GM12864 (cell line): Measurements from ENCODE around the gene JAM2.
"Not testable (repeated sequence)": the region's sequence is repeated elsewhere in the genome, so short reads cannot be mapped to it uniquely, and the experiment has no call there.

Experiments used
- DNase-seq: peaks from one replicate; pipeline ENCODE4 v3.0.0-alpha.2; 2011; ENCODE audit warnings: low read depth
- H3K4me3 ChIP-seq: 2 replicates; pipeline ENCODE4 v1.5.1; 2011; ENCODE audit warnings: mild to moderate bottlenecking, low read depth, low read length, control low read depth
- TF ChIP-seq, protein P1 (sequence below): IDR thresholded peaks from 2 replicates; pipeline ENCODE4 v1.5.1; 2011; ENCODE audit warnings: low read depth, mild to moderate bottlenecking, moderate library complexity, low read length, control low read depth, inconsistent platforms; ENCODE audit errors: missing control alignments

JAM2 gene

DNA sequence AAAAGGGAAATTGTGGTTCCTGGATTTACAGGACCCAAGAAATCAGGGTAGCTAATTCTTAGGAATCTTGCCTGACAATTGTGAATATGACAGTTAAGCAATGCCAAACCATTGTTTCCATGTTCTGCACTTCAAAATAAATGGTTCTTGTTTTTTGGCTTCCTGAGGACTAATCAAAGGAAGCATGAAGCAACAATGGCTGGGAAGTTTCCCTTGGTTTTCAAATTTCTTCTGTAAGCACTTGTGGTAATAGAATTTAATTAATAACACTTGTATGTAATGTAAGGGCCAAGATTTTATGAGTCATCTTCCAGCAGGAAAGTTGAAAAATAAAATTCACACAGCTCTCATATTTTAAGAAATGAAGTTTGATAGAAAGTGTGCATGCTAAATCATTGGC lies 31.7 kb downstream of the JAM2 start:
- DNase-seq = no peak
- H3K4me3 ChIP-seq = no peak overlapping the region
- TF ChIP-seq, protein P1, sequence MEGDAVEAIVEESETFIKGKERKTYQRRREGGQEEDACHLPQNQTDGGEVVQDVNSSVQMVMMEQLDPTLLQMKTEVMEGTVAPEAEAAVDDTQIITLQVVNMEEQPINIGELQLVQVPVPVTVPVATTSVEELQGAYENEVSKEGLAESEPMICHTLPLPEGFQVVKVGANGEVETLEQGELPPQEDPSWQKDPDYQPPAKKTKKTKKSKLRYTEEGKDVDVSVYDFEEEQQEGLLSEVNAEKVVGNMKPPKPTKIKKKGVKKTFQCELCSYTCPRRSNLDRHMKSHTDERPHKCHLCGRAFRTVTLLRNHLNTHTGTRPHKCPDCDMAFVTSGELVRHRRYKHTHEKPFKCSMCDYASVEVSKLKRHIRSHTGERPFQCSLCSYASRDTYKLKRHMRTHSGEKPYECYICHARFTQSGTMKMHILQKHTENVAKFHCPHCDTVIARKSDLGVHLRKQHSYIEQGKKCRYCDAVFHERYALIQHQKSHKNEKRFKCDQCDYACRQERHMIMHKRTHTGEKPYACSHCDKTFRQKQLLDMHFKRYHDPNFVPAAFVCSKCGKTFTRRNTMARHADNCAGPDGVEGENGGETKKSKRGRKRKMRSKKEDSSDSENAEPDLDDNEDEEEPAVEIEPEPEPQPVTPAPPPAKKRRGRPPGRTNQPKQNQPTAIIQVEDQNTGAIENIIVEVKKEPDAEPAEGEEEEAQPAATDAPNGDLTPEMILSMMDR = no peak

DNA sequence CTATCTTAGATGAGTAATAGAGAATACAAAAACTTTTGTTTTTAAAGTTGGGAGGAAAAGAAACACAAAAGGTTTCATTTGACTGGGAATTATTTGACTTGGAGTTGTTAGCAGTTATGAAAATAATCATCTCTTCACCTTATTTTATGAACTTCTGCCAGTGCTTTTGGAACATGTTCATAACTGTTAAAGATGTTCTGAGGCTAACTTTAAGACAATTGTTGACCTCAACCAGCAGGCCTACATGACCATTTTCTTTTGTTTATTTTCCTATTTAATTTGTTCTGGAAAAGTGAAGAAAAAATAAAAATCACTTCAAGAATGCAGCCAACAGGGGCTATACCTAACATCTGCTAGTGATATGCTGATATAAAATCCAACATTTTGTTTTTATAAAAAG lies 37.4 kb downstream of the JAM2 start:
- TF ChIP-seq, protein P1 = no peak
- DNase-seq = no peak
- H3K4me3 ChIP-seq = no peak overlapping the region

DNA sequence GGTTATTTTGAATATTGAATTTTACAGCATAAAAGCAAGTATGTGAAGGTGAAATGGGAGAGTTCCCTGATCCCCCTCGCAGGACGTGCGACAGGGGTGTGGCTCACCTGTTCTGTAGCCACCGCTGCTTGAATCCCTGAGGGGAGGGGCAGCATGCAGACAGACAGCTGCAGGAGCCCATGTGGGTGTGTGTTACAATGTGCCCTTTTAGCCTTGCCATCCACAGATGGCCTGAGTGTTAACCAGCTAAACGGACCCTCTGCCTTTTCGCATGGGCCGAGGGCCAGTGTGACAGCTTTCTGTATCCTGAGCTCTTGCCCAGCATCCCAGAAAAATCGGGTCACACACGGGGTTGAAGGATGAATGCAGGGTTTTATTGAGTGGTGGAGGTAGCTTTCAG lies 43.3 kb downstream of the JAM2 start:
- TF ChIP-seq, protein P1 = no peak
- no peak overlapping the region for H3K4me3 ChIP-seq

DNA sequence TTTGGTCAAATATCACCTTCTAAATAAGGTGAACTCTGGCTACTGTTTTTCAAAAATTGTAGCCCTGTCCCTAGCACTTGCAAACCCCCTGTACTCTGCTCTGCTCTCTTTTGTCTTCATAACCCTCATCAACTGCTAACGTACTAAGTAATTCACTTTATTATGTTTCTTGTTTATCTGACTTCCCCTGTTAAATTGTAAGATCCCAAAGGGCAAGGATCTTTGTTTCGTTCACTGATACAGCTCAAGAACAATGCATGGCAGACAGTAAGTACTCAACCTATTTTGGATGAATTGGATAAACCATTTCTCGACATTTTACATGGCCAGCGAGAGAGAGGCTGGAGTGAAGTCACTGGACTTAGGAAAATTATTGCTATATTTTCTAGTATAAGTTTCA lies 48.7 kb downstream of the JAM2 start:
- no peak overlapping the region for H3K4me3 ChIP-seq
- DNase-seq = no peak
- TF ChIP-seq, protein P1 = no peak

More for the DNA sequence above, 43.3 kb downstream of the JAM2 start:
- DNase-seq = no peak

DNA sequence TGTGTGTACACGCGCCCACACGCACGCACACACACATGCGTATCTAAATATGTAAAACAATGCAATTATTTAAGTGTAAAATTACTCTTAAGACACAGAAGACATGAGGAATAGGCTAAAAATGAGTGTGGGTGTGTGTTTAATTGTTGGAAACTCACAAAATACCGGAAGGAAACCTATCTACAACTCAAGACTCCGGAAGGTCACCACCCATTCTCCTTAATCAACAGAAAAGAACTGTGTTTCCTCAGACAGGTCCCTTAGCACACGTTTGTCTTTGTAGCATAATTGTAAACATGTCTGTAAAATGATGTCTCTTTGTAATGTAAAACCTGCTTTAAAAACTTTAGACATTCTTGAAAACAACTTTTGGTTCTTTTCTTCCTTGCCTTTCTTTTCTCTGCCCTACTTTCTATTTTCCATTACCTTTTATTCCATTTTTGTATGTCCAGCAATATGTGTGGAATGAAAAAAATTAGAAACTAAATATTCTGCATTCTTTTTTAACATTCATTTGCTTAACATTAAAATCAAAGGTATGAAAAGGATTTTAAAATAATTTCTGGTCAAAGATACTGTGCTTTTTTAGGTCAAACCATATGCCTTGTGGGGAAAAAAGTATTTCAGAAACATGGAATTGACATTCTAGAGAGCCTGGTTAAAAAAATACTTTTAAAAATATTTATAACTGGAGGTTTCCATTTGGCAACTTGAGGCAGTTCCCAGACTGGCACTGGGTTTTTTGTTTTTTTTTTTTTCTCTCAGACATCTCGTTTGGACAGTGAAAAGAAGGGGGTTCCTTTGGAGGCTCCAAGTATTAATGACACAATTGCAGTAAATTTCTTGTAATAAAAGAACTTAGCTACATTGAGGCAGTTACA lies 49.5 kb downstream of the JAM2 start:
- DNase-seq = no peak
- no peak overlapping the region for H3K4me3 ChIP-seq
- TF ChIP-seq, protein P1 = no peak

DNA sequence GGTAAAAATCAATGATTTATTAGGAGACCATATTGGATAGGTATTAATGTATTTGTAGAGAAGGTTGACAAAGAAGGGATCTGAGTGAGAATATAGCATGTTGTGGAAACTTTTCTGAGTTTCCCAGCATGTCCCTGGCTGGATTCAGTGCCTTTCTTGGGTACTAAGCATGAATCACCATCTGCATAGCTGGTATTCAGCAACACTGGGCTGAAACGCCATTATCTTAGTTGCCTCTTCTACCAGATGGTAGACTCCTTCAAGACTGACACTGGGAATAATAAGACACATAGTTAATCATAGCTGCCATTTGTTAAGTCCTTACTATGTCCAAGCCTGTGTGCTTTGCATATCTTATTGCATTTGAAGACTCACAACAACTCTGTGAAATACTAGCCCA lies 50.2 kb downstream of the JAM2 start:
- TF ChIP-seq, protein P1 = no peak
- H3K4me3 ChIP-seq = no peak overlapping the region
- DNase-seq = no peak

DNA sequence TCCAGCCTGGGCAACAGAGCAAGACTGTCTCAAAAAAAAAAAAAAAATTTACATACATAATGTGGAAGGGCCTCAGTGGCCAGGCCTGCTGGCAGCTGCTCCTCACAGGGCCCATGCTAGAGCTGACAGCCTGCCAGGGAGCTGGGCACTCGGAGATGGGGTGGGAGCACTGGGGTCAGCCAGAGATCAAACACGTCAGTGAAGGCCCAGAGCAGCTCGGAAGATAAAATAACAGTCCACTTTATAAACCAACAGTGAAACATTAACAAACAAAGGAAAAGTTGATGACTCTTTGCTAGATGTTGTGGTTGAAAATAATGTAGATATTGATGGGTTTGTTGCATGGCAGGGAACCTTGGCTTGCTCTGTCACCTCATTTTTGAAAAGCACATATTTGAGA lies 52.9 kb downstream of the JAM2 start:
- no peak for DNase-seq
- H3K4me3 ChIP-seq = no peak overlapping the region
- TF ChIP-seq, protein P1 = no peak

DNA sequence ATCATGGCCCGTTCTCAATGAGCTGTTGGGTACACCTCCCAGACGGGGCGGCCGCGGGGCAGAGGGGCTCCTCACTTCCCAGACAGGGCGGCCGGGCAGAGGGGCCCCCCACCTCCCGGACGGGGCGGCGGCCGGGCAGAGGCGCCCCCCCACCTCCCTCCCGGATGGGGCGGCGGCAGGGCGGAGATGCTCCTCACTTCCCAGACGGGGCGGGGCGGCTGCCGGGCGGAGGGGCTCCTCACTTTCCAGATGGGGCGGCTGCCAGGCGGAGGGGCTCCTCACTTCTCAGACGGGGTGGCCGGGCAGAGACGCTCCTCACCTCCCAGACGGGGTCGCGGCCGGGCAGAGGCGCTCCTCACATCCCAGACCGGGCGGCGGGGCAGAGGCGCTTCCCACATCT lies 56.4 kb downstream of the JAM2 start:
- H3K4me3 ChIP-seq, DNase-seq: not testable (repeated sequence)
